HepG2 (cell line): ENCODE measurements around the gene IL4I1. TPM values are rescaled to one million over a fixed set of nuclear protein-coding genes. Genes with fewer than 3 reads are reported as not detected.
A peak's percentile ranks its signal among the peaks of the same experiment; 100 is the strongest.

Experiments used
- BCLAF1 ChIP-seq: fragments of 450-650 bp; IDR thresholded peaks from 2 replicates; pipeline ENCODE4 v1.6.1; 2017; ENCODE audit warnings: mild to moderate bottlenecking
- EEA1 ChIP-seq: sonication (generic); formaldehyde crosslinking; IDR thresholded peaks from 2 replicates; pipeline ENCODE4 v1.5.1; 2020; ENCODE audit warnings: mild to moderate bottlenecking, missing genetic modification reagents, borderline replicate concordance
- HNF1A ChIP-seq, 2 experiments: sonication (generic) in 1 of 2; formaldehyde crosslinking in 1 of 2; IDR thresholded peaks; 2 replicates each; pipeline versions ENCODE4 v1.4.0 to v1.6.1; 2016 to 2020; ENCODE audit warnings: borderline replicate concordance in 1 of 2, low read depth in 1 of 2, mild to moderate bottlenecking in 1 of 2, missing genetic modification reagents in 1 of 2
- HNRNPL ChIP-seq: fragments of 200-400 bp; formaldehyde crosslinking; IDR thresholded peaks from 2 replicates; pipeline ENCODE4 v1.6.1; 2017; ENCODE audit warnings: mild to moderate bottlenecking, low read depth, low read length
- JUN ChIP-seq: sonication (generic); formaldehyde crosslinking; IDR thresholded peaks from 2 replicates; pipeline ENCODE4 v1.4.0; 2020; ENCODE audit warnings: mild to moderate bottlenecking, missing genetic modification reagents
- KMT2A ChIP-seq: sonication (generic); formaldehyde crosslinking; IDR thresholded peaks from 2 replicates; pipeline ENCODE4 v1.4.0; 2020; ENCODE audit warnings: missing genetic modification reagents
- NCOA1 ChIP-seq: sonication (generic); formaldehyde crosslinking; IDR thresholded peaks from 2 replicates; pipeline ENCODE4 v1.9.0; 2021; ENCODE audit warnings: missing genetic modification reagents
- RELA ChIP-seq: sonication (generic); formaldehyde crosslinking; IDR thresholded peaks from 2 replicates; pipeline ENCODE4 v1.4.0; 2020; ENCODE audit warnings: missing genetic modification reagents
- SIN3A ChIP-seq: IDR thresholded peaks from 2 replicates; pipeline ENCODE4 v1.6.1; 2011; ENCODE audit warnings: low read depth, mild to moderate bottlenecking, control low read depth, low read length, borderline replicate concordance
- TFDP2 ChIP-seq: sonication (generic); formaldehyde crosslinking; IDR thresholded peaks from 2 replicates; pipeline ENCODE4 v1.4.0; 2020; ENCODE audit warnings: missing genetic modification reagents
- TOE1 ChIP-seq: sonication (generic); formaldehyde crosslinking; IDR thresholded peaks from 2 replicates; pipeline ENCODE4 v1.4.0; 2020; ENCODE audit warnings: mild to moderate bottlenecking, missing genetic modification reagents
- ZBTB33 ChIP-seq: sonication (generic); formaldehyde crosslinking; IDR thresholded peaks from 2 replicates; pipeline ENCODE4 v1.4.0; 2020; ENCODE audit warnings: missing genetic modification reagents
- ZFP1 ChIP-seq: IDR thresholded peaks from 2 replicates; pipeline ENCODE4 v1.6.1; 2016
- ZNF326 ChIP-seq: sonication (generic); formaldehyde crosslinking; IDR thresholded peaks from 2 replicates; pipeline ENCODE4 v1.4.0; 2020; ENCODE audit warnings: missing genetic modification reagents, borderline replicate concordance
- ZNF569 ChIP-seq: sonication (generic); formaldehyde crosslinking; IDR thresholded peaks from 2 replicates; pipeline ENCODE4 v1.5.0; 2020; ENCODE audit warnings: mild to moderate bottlenecking, missing genetic modification reagents, moderate library complexity, borderline replicate concordance
- ZSCAN22 ChIP-seq: sonication (generic); formaldehyde crosslinking; IDR thresholded peaks from 2 replicates; pipeline ENCODE4 v1.4.0; 2020; ENCODE audit warnings: mild to moderate bottlenecking, missing genetic modification reagents
- ZSCAN29 ChIP-seq: sonication (generic); formaldehyde crosslinking; conservative IDR thresholded peaks from 2 replicates; pipeline ENCODE4 v1.4.0; 2020; ENCODE audit warnings: mild to moderate bottlenecking, missing genetic modification reagents
- polyA plus RNA-seq, 8 experiments: library from polyadenylated mRNA; depleted of rRNA in 3 of 8; stranded (reverse) in 7 of 8; unstranded in 1 of 8; fragments of >200 nt; fragmentation: Illumina TruSeq in 4 of 8; extraction: Trizol in 4 of 8; gene quantifications; 2 replicates each; pipeline versions ENCODE4 v1.2.1 to v1.2.3, GENCODE V29; 2011 to 2016; ENCODE audit warnings: low read depth in 4 of 8, missing spikeins in 1 of 8, mixed read lengths in 1 of 8; ENCODE audit not compliant: insufficient read depth in 1 of 8
- total RNA-seq, 5 experiments: library from RNA; depleted of rRNA; stranded (reverse); fragments of >200 nt; fragmentation: Illumina TruSeq; extraction: Trizol; gene quantifications; 2 replicates each; pipeline ENCODE4 v1.2.3, GENCODE V29; 2016; ENCODE audit warnings: low read depth in 1 of 5

IL4I1 gene
- total and polyA plus RNA-seq, 2 of the 13 experiments (the other 11 are each of a cell fraction or from before 2014, with no cell fraction given), result not detected

GRCh38 chr19:49929611-49930482, 33.2 kb upstream of the IL4I1 start (continued):
- 0 out of 2 replicates have a peak, but pooled peaks have one; percentile 32 for TF ChIP-seq HNF1A (IDR thresholded peaks at IDR 0.05; ENCODE audit: low read depth)
- no peak for TF ChIP-seq HNF1A (CRISPR knock-in tag; IDR thresholded peaks at IDR 0.05; ENCODE audit: borderline replicate concordance)
- TF ChIP-seq KMT2A, result no peak
- peak; percentile 60; the same call in 1 of the 2 replicates for TF ChIP-seq HNRNPL
- peak; percentile 68 for TF ChIP-seq TFDP2
- TF ChIP-seq ZSCAN22, result 0 out of 2 replicates have a peak, but pooled peaks have one; percentile 1
- no peak for TF ChIP-seq ZNF569
- no peak for TF ChIP-seq SIN3A
- no peak for TF ChIP-seq RELA (CRISPR knock-in tag)
- TF ChIP-seq ZFP1 (CRISPR knock-in tag), result no peak; the same call in 1 of the 2 replicates
- TF ChIP-seq ZBTB33, result 0 out of 2 replicates have a peak, but pooled peaks have one; percentile 35
- 0 out of 2 replicates have a peak, but pooled peaks have one; percentile 13 for TF ChIP-seq EEA1 (CRISPR knock-in tag)
- TF ChIP-seq NCOA1, result peak; percentile 84
- TF ChIP-seq BCLAF1, result no peak
- no peak for TF ChIP-seq ZSCAN29 (CRISPR knock-in tag)
- TF ChIP-seq ZNF326 (CRISPR knock-in tag), result no peak
- TF ChIP-seq TOE1 (CRISPR knock-in tag), result 0 out of 2 replicates have a peak, but pooled peaks have one; percentile 20
- no peak for TF ChIP-seq JUN (CRISPR knock-in tag)
